Activated CD4-positive, alpha-beta T cell treated with anti-CD3 and anti-CD28 coated beads, Interleukin-2, amount 50 U/mL, for 4 hours (primary cell): ENCODE data around the gene CCDC34.
"Not testable (repeated sequence)": the region's sequence is repeated elsewhere in the genome, so short reads cannot be mapped to it uniquely, and the experiment has no call there.

Experiments used
- DNase-seq, 2 experiments: peaks; one replicate each; pipeline ENCODE4 v3.0.0-alpha.2; 2020

The CCDC34 gene

GRCh38 chr11:27361649-27362431 is 1.2 kb downstream of the CCDC34 start:
- DNase-seq, result no peak

- no peak for DNase-seq
Measured at GRCh38 chr11:27358296-27358695, 4.7 kb downstream of the CCDC34 start.

GRCh38 chr11:27357250-27357649 is 5.8 kb downstream of the CCDC34 start:
- no peak for DNase-seq

GRCh38 chr11:27356624-27357222 is 6.3 kb downstream of the CCDC34 start:
- no peak for DNase-seq

GRCh38 chr11:27355575-27356104 is 7.4 kb downstream of the CCDC34 start:
- DNase-seq, result no peak

- DNase-seq, result no peak
Measured at GRCh38 chr11:27354359-27354965, 8.6 kb downstream of the CCDC34 start.

GRCh38 chr11:27353593-27354358 is 9.2 kb downstream of the CCDC34 start:
- no peak for DNase-seq

- no peak for DNase-seq
Measured at GRCh38 chr11:27352781-27353180, 10.2 kb downstream of the CCDC34 start.

- no peak for DNase-seq
Measured at GRCh38 chr11:27350511-27350910, 12.5 kb downstream of the CCDC34 start.

- no peak for DNase-seq
Measured at GRCh38 chr11:27349919-27350318, 13.1 kb downstream of the CCDC34 start.

- DNase-seq, result no peak
Measured at GRCh38 chr11:27348340-27348873, 14.6 kb downstream of the CCDC34 start.

GRCh38 chr11:27347359-27348339 is 15.4 kb downstream of the CCDC34 start:
- DNase-seq, result no peak

- no peak for DNase-seq
Measured at GRCh38 chr11:27339941-27340340, 23.1 kb downstream of the CCDC34 start.

GRCh38 chr11:27334764-27335163 is 28.3 kb downstream of the CCDC34 start:
- DNase-seq, result not testable (repeated sequence)

GRCh38 chr11:27331981-27332380 is 31.0 kb downstream of the CCDC34 start:
- DNase-seq, result no peak

GRCh38 chr11:27330633-27331270 is 32.3 kb downstream of the CCDC34 start:
- no peak for DNase-seq

GRCh38 chr11:27329867-27330632 is 33.0 kb downstream of the CCDC34 start:
- no peak for DNase-seq

- no peak for DNase-seq
Measured at GRCh38 chr11:27328614-27329013, 34.4 kb downstream of the CCDC34 start.

- DNase-seq, result not testable (repeated sequence)
Measured at GRCh38 chr11:27327064-27327463, 36.0 kb downstream of the CCDC34 start.

- DNase-seq, result not testable (repeated sequence)
Measured at GRCh38 chr11:27322196-27322595, 40.8 kb downstream of the CCDC34 start.
